ENCODE results near the gene TTC9C.
"Not testable (repeated sequence)": the region's sequence is repeated elsewhere in the genome, so short reads cannot be mapped to it uniquely, and the experiment has no call there.

The TTC9C gene

DNA sequence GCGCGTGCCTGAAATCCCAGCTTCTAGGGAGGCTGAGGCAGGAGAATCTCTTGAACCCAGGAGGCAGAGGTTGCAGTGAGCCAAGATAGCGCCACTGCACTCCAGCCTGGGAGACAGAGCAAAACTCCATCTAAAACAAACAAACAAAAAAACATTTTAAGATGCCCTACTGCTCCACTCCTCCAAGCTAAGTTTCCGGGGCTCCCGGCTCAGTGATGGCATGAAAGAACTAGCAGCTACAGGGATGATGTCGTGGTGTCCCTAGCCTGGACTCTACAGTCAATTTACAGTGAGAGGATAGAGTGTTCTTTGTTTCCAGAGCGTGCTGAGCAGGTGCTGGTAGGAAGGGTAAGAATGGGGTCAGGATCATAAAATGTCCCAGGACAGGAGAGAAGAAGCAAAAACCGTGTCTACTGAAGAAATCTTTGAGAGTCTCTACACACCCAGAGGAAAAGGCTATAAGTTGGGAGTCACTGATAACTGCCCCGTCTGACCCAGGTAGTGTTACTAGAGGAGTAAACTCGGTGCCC, 26.9 kb downstream of the TTC9C start:
- no peak for DNase-seq
- Histone ChIP-seq H3K36me3 (ENCODE audit: control insufficient read depth in 4 of 4, insufficient read depth in 4 of 4, low read length in 3 of 4) (peaks cover 0 to 15% (median 9%) of the 10 kb centered on the region in 4 experiments), H3K27ac (ENCODE audit: insufficient read depth in 1 of 2, low read depth in 1 of 2, low read length in 2 of 2, poor library complexity in 1 of 2, severe bottlenecking in 2 of 2) (no peak overlapping the region), H3K9me3 (ENCODE audit: control extremely low read depth in 1 of 5, control insufficient read depth in 4 of 5, insufficient read depth in 2 of 5, low read depth in 1 of 5, low read length in 4 of 5) (no peaks in the 10 kb centered on the region), H3K4me1 (ENCODE audit: control extremely low read depth in 1 of 4, control insufficient read depth in 4 of 4, insufficient read depth in 4 of 4, low read length in 3 of 4) (peaks cover 2 to 18% (median 12%) of the 10 kb centered on the region in 4 experiments), H3K27me3 (replicated peaks in 2 of 5; ENCODE audit: control insufficient read depth in 4 of 5, insufficient read depth in 5 of 5, low read length in 4 of 5) (no peaks in the 10 kb centered on the region), H3K4me3 (ENCODE audit: control insufficient read depth in 1 of 7, extremely low read depth in 1 of 7, insufficient read depth in 4 of 7, low read depth in 2 of 7, low read length in 6 of 7) (no peak overlapping the region)
- CTCF ChIA-PET: interaction anchor here (0.8 to 1.3 kb wide), 2 partner anchors 14 to 17 kb away, joined by 3 to 4 read pairs; no protein-coding TSS in a partner anchor
- POLR2A ChIA-PET: no interaction called here
- 94% methylated on average over 5 of the region's 10 CpGs for WGBS (ENCODE audit: insufficient coverage)

GRCh38 chr11:62757846-62758788, 29.8 kb downstream of the TTC9C start:
- no peak overlapping the region for H3K4me3 ChIP-seq (ENCODE audit: control insufficient read depth in 1 of 7, extremely low read depth in 1 of 7, insufficient read depth in 4 of 7, low read depth in 2 of 7, low read length in 6 of 7)
- POLR2A ChIA-PET: no interaction called here
- H3K27me3 ChIP-seq (replicated peaks in 2 of 5; ENCODE audit: control insufficient read depth in 4 of 5, insufficient read depth in 5 of 5, low read length in 4 of 5): no peaks in the 10 kb centered on the region
- WGBS (ENCODE audit: insufficient coverage): 92% methylated on average over 5 of the region's 9 CpGs
- H3K36me3 ChIP-seq (ENCODE audit: control insufficient read depth in 4 of 4, insufficient read depth in 4 of 4, low read length in 3 of 4): peaks cover 0 to 5% (median 3%) of the 10 kb centered on the region in 4 experiments
- H3K4me1 ChIP-seq (ENCODE audit: control extremely low read depth in 1 of 4, control insufficient read depth in 4 of 4, insufficient read depth in 4 of 4, low read length in 3 of 4): peaks cover 6 to 27% (median 19%) of the 10 kb centered on the region in 4 experiments
- DNase-seq: no peak
- CTCF ChIA-PET: interaction anchor here (0.9 to 1.4 kb wide), 3 partner anchors 9 to 12 kb away, joined by 3 read pairs; no protein-coding TSS in a partner anchor
- H3K9me3 ChIP-seq (ENCODE audit: control extremely low read depth in 1 of 5, control insufficient read depth in 4 of 5, insufficient read depth in 2 of 5, low read depth in 1 of 5, low read length in 4 of 5): no peaks in the 10 kb centered on the region
- no peak overlapping the region for H3K27ac ChIP-seq (ENCODE audit: insufficient read depth in 1 of 2, low read depth in 1 of 2, low read length in 2 of 2, poor library complexity in 1 of 2, severe bottlenecking in 2 of 2)

DNA sequence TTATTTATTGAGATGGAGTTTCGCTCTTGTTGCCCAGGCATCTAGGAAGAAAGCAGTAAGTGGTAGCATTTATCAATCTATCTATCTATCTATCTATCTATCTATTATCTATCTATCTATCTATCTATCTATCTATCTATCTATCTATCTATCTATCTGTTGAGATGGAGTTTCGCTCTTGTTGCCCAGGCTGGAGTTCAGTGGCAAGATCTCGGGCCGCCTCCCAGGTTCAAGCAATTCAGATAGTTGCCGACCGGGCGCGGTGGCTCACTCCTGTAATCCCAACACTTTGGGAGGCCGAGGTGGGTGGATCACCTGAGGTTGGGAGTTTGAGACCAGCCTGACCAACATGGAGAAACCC, 32.6 kb downstream of the TTC9C start:
- CTCF ChIA-PET: interaction anchor here (2.2 kb wide), 1 partner anchor 26 kb away, joined by 11 read pairs; no protein-coding TSS in a partner anchor
- peak overlapping the region in 5 of 7 experiments; percentile 8 to 93 (median 85) for H3K4me3 ChIP-seq (ENCODE audit: control insufficient read depth in 1 of 7, extremely low read depth in 1 of 7, insufficient read depth in 4 of 7, low read depth in 2 of 7, low read length in 6 of 7)
- H3K27me3 ChIP-seq (replicated peaks in 2 of 5; ENCODE audit: control insufficient read depth in 4 of 5, insufficient read depth in 5 of 5, low read length in 4 of 5); H3K27ac ChIP-seq (ENCODE audit: insufficient read depth in 1 of 2, low read depth in 1 of 2, low read length in 2 of 2, poor library complexity in 1 of 2, severe bottlenecking in 2 of 2); H3K9me3 ChIP-seq (ENCODE audit: control extremely low read depth in 1 of 5, control insufficient read depth in 4 of 5, insufficient read depth in 2 of 5, low read depth in 1 of 5, low read length in 4 of 5): not testable (repeated sequence)
- H3K36me3 ChIP-seq (ENCODE audit: control insufficient read depth in 4 of 4, insufficient read depth in 4 of 4, low read length in 3 of 4): peaks cover 0 to 14% (median 9%) of the 10 kb centered on the region in 4 experiments
- POLR2A ChIA-PET: interaction anchor here (0.5 to 1.4 kb wide), 6 partner anchors 9 to 194 kb away, joined by 3 to 7 read pairs (median 4); partner anchors contain the start of gene TAF6L
- peak in 1 of 3 donors; percentile 18 for DNase-seq
- H3K4me1 ChIP-seq (ENCODE audit: control extremely low read depth in 1 of 4, control insufficient read depth in 4 of 4, insufficient read depth in 4 of 4, low read length in 3 of 4): peaks cover 4 to 15% (median 12%) of the 10 kb centered on the region in 4 experiments
- WGBS (ENCODE audit: insufficient coverage): 26% methylated on average over 6 of the region's 9 CpGs

GRCh38 chr11:62770778-62771143, 42.5 kb downstream of the TTC9C start:
- Histone ChIP-seq H3K4me1 (ENCODE audit: control extremely low read depth in 1 of 4, control insufficient read depth in 4 of 4, insufficient read depth in 4 of 4, low read length in 3 of 4) (peaks cover 3 to 26% (median 18%) of the 10 kb centered on the region in 4 experiments), H3K4me3 (ENCODE audit: control insufficient read depth in 1 of 7, extremely low read depth in 1 of 7, insufficient read depth in 4 of 7, low read depth in 2 of 7, low read length in 6 of 7) (peak overlapping the region; percentile 56 to 85 (median 76)), H3K36me3 (ENCODE audit: control insufficient read depth in 4 of 4, insufficient read depth in 4 of 4, low read length in 3 of 4) (peaks cover 7 to 33% (median 18%) of the 10 kb centered on the region in 4 experiments), H3K27ac (ENCODE audit: insufficient read depth in 1 of 2, low read depth in 1 of 2, low read length in 2 of 2, poor library complexity in 1 of 2, severe bottlenecking in 2 of 2) (peak overlapping the region; percentile 54 to 82), H3K27me3 (replicated peaks in 2 of 5; ENCODE audit: control insufficient read depth in 4 of 5, insufficient read depth in 5 of 5, low read length in 4 of 5) (no peaks in the 10 kb centered on the region), H3K9me3 (ENCODE audit: control extremely low read depth in 1 of 5, control insufficient read depth in 4 of 5, insufficient read depth in 2 of 5, low read depth in 1 of 5, low read length in 4 of 5) (no peaks in the 10 kb centered on the region)
- DNase-seq: peak in 1 of 3 donors; percentile 34
- ChIA-PET CTCF (interaction anchor here (1.1 to 2.2 kb wide), 6 partner anchors 9 to 115 kb away, joined by 3 to 9 read pairs (median 4); partner anchors contain the start of genes POLR2G and TMEM179B), POLR2A (interaction anchor here (0.5 to 1.8 kb wide), 5 partner anchors 9 to 71 kb away, joined by 3 to 6 read pairs (median 4); partner anchors contain the start of genes POLR2G, TMEM179B and ZBTB3)
- WGBS (ENCODE audit: insufficient coverage): 0% methylated on average over 7 of the region's 18 CpGs

- Histone ChIP-seq H3K27ac (ENCODE audit: insufficient read depth in 1 of 2, low read depth in 1 of 2, low read length in 2 of 2, poor library complexity in 1 of 2, severe bottlenecking in 2 of 2) (peak within 1 kb of the TSS; percentile 54 to 82), H3K4me1 (ENCODE audit: control extremely low read depth in 1 of 4, control insufficient read depth in 4 of 4, insufficient read depth in 4 of 4, low read length in 3 of 4) (peaks cover 3 to 26% (median 18%) of the 10 kb centered on the region in 4 experiments), H3K4me3 (ENCODE audit: control insufficient read depth in 1 of 7, extremely low read depth in 1 of 7, insufficient read depth in 4 of 7, low read depth in 2 of 7, low read length in 6 of 7) (peak within 1 kb of the TSS; percentile 56 to 85 (median 76)), H3K36me3 (ENCODE audit: control insufficient read depth in 4 of 4, insufficient read depth in 4 of 4, low read length in 3 of 4) (peaks cover 9 to 34% (median 18%) of the 10 kb centered on the region in 4 experiments), H3K27me3 (replicated peaks in 2 of 5; ENCODE audit: control insufficient read depth in 4 of 5, insufficient read depth in 5 of 5, low read length in 4 of 5) (no peaks in the 10 kb centered on the region), H3K9me3 (ENCODE audit: control extremely low read depth in 1 of 5, control insufficient read depth in 4 of 5, insufficient read depth in 2 of 5, low read depth in 1 of 5, low read length in 4 of 5) (no peaks in the 10 kb centered on the region)
- ChIA-PET CTCF (interaction anchor here (1.2 to 2.2 kb wide), 6 partner anchors 9 to 114 kb away, joined by 3 to 9 read pairs (median 4); partner anchors contain the start of genes POLR2G and TMEM179B), POLR2A (interaction anchor here (0.7 to 1.8 kb wide), 5 partner anchors 10 to 179 kb away, joined by 3 to 6 read pairs (median 3); partner anchors contain the start of genes POLR2G, TMEM179B and ZBTB3)
- 3% methylated on average over 24 of the region's 60 CpGs for WGBS (ENCODE audit: insufficient coverage)
- peak; percentile 89 to 94 (median 94) for DNase-seq
Observed at GRCh38 chr11:62771144-62772021, 43.1 kb downstream of the TTC9C start, which contains the start of gene TAF6L. Gene TAF6L, plus strand, starts transcription at chr11:62771396. Its CDS starts 4,388 bp downstream, at chr11:62775784.

- no peaks in the 10 kb centered on the region for H3K9me3 ChIP-seq (ENCODE audit: control extremely low read depth in 1 of 5, control insufficient read depth in 4 of 5, insufficient read depth in 2 of 5, low read depth in 1 of 5, low read length in 4 of 5)
- H3K27ac ChIP-seq (ENCODE audit: insufficient read depth in 1 of 2, low read depth in 1 of 2, low read length in 2 of 2, poor library complexity in 1 of 2, severe bottlenecking in 2 of 2): no peak overlapping the region
- 98% methylated on average over 4 of the region's 6 CpGs for WGBS (ENCODE audit: insufficient coverage)
- CTCF ChIA-PET: interaction anchor here (1.5 to 4.1 kb wide), 2 partner anchors 12 to 20 kb away, joined by 5 to 24 read pairs; partner anchors contain the start of gene ZBTB3
- POLR2A ChIA-PET: interaction anchor here (0.6 to 1.7 kb wide), 2 partner anchors 12 to 1411 kb away, joined by 4 to 5 read pairs; partner anchors contain the start of gene TMEM179B
- peak overlapping the region in 1 of 7 experiments; percentile 22 for H3K4me3 ChIP-seq (ENCODE audit: control insufficient read depth in 1 of 7, extremely low read depth in 1 of 7, insufficient read depth in 4 of 7, low read depth in 2 of 7, low read length in 6 of 7)
- no peaks in the 10 kb centered on the region for H3K27me3 ChIP-seq (replicated peaks in 2 of 5; ENCODE audit: control insufficient read depth in 4 of 5, insufficient read depth in 5 of 5, low read length in 4 of 5)
- no peak for DNase-seq
- H3K36me3 ChIP-seq (ENCODE audit: control insufficient read depth in 4 of 4, insufficient read depth in 4 of 4, low read length in 3 of 4): peaks cover 5 to 40% (median 17%) of the 10 kb centered on the region in 4 experiments
- peaks cover 3 to 26% (median 18%) of the 10 kb centered on the region in 4 experiments for H3K4me1 ChIP-seq (ENCODE audit: control extremely low read depth in 1 of 4, control insufficient read depth in 4 of 4, insufficient read depth in 4 of 4, low read length in 3 of 4)
Observed at GRCh38 chr11:62774407-62774806, 46.1 kb downstream of the TTC9C start.

Data from common myeloid progenitor, CD34-positive (primary cell).